Left kidney (tissue), 8 donors: ENCODE results near the gene TBRG1. TPM values are rescaled to one million over a fixed set of nuclear protein-coding genes. Genes with fewer than 3 reads are reported as not detected.
A peak's percentile ranks its signal among the peaks of the same experiment; 100 is the strongest.
"Not testable (repeated sequence)": the region's sequence is repeated elsewhere in the genome, so short reads cannot be mapped to it uniquely, and the experiment has no call there.

ENCODE experiments used
- DNase-seq: peaks from one replicate; pipeline ENCODE4 v3.0.0-alpha.2; 2013
- long read RNA-seq, 8 donors: transcript quantifications; one replicate each; lab custom pipeline, GENCODE V29; 2026
- polyA plus RNA-seq: library from polyadenylated mRNA; unstranded; fragments of 120-200 nt; gene quantifications from one replicate; pipeline ENCODE4 v1.2.1, GENCODE V29; 2013; ENCODE audit not compliant: insufficient read length

The TBRG1 gene
- polyA plus RNA-seq: 38.8 TPM
- long read RNA-seq, donor 1, full-length matches to known transcripts: 5 of 5 reads
- long read RNA-seq, donor 1, partial matches to known transcripts: 0 of 5 reads
- long read RNA-seq, donor 1, other reads (novel, unspliced or antisense): 0 of 5 reads
- long read RNA-seq, donor 2, full-length matches to known transcripts: 6 of 6 reads
- long read RNA-seq, donor 2, partial matches to known transcripts: 0 of 6 reads
- long read RNA-seq, donor 2, other reads (novel, unspliced or antisense): 0 of 6 reads
- long read RNA-seq, donor 3, full-length matches to known transcripts: 2 of 2 reads
- long read RNA-seq, donor 3, partial matches to known transcripts: 0 of 2 reads
- long read RNA-seq, donor 3, other reads (novel, unspliced or antisense): 0 of 2 reads
- long read RNA-seq, donor 4: 0 reads
- long read RNA-seq, donor 5, full-length matches to known transcripts: 5 of 5 reads
- long read RNA-seq, donor 5, partial matches to known transcripts: 0 of 5 reads
- long read RNA-seq, donor 5, other reads (novel, unspliced or antisense): 0 of 5 reads
- long read RNA-seq, donor 6, full-length matches to known transcripts: 7 of 7 reads
- long read RNA-seq, donor 6, partial matches to known transcripts: 0 of 7 reads
- long read RNA-seq, donor 6, other reads (novel, unspliced or antisense): 0 of 7 reads
- long read RNA-seq, donor 7, full-length matches to known transcripts: 6 of 11 reads
- long read RNA-seq, donor 7, partial matches to known transcripts: 5 of 11 reads
- long read RNA-seq, donor 7, other reads (novel, unspliced or antisense): 0 of 11 reads
- long read RNA-seq, donor 8, full-length matches to known transcripts: 1 of 1 reads
- long read RNA-seq, donor 8, partial matches to known transcripts: 0 of 1 reads
- long read RNA-seq, donor 8, other reads (novel, unspliced or antisense): 0 of 1 reads

DNA sequence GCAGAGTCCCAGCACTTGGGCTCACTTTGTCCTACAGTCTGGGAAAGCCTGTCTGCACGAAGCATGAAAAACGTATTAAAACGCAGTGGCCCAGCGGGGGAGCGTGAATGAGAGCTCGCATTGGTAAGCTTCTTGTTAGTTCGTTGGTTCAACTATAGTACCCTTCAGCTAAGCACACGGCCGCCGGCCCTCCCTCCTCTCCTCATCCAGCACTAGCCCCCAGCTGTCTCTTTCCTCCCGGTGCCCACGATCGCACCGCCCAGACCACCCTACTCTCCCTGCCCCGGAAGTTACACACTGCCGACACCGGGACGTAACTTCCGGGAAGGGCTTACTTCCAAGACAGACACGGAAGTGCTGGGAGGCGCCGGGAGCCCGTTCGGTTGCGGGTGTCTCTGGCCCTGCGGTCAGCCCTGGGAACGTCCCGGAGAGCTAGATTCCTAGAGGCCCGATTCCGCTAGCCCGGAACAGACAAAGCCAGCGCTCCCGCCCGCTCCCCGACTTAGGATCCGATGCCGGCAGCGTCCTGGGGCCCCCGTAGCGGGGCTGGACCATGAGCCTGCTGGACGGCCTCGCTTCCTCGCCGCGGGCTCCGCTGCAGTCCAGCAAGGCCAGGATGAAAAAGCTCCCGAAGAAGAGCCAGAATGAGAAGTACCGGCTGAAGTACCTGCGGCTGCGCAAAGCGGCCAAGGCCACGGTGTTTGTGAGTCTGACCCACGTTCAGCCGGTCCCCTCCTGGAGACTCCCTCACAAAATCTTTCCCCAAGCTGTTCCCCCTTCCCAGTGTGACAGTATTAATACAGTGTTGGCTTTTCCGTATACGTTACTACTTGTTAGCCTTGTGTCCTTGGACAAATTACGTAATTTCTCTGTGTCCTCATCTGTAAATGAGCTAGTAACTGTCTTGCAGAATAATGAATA lies at the start of gene TBRG1:
TSS of gene TBRG1 (plus strand) at position 334 of the 921 bp plus-strand sequence. CDS start at position 554, 220 bp downstream.
- DNase-seq: peak; percentile 93

DNA sequence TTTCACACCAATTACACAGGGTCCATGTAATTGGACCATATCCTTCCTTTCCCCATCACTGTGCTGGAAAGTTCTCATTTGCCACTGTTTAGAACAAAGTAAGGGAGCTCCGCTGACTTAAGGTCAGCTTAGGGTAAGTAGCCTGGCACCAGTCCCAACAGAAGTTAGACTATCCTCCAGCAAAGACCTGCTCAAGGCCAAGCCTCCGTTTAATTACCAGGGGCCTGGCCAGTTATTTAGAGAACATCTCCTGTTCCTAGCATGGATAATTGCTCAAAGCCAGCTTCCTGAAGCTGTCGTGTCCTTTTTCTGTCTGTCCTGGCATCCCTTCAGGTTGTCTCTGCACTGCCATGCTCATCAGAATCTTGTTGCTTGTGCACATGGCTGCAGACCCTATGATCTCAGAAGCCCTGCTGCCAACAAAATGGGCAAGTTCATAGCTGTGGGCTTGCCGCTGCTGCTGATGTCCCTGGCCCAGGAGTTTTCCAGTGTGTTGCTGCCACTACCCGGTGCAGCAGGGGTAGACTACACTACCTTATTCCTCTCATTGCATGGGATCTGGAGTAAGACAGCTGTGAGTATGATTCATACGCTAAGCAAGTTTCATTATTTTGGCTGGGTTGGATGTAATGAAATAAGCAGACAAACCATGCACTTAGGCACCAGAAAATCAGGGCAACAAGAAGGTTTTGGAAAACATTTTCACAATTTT lies 44.8 kb upstream of the TBRG1 start:
- DNase-seq: no peak

DNA sequence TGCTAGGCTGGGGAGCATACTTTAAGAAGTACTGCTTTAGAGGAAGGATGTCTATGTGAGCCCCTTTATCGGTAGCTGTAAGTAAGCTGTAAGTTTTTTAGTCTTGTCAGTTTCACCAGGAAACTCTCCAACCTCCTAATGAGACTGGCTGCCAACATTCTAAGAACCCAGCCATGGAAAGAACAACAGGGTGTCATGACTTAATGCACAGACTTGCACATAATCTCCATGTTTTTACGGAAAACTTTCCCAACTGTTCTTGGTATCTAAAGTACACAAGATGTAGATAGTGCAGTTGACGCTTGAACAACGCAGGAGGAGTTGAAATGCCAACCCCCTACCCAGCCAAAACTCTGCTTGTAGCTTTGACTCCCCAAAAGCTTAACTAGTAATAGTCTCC lies 43.9 kb upstream of the TBRG1 start:
- DNase-seq: no peak

- no peak for DNase-seq
Observed at GRCh38 chr11:124581817-124582216, 40.8 kb upstream of the TBRG1 start.

DNA sequence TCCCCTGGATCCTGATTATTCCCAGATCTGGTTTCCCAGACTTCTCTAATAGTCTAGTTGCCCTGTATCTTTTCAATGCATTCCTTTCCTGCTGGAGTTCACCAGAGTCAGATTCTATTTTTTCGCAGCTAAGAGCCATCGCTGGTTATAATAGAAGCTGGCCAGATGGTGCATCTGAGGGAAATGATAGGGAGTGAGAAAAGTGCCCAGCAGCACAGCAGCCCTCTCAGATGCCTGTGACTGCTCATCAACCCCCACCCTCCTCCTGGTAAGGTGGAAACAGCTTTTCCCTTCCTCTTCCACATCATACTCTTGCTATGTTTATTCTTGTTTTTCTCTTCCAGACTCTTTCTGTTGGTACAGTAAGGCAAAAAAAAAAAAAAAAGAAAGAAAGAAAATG lies 40.1 kb upstream of the TBRG1 start:
- DNase-seq: no peak

GRCh38 chr11:124583781-124584180 lies 38.9 kb upstream of the TBRG1 start:
- DNase-seq: no peak

DNA sequence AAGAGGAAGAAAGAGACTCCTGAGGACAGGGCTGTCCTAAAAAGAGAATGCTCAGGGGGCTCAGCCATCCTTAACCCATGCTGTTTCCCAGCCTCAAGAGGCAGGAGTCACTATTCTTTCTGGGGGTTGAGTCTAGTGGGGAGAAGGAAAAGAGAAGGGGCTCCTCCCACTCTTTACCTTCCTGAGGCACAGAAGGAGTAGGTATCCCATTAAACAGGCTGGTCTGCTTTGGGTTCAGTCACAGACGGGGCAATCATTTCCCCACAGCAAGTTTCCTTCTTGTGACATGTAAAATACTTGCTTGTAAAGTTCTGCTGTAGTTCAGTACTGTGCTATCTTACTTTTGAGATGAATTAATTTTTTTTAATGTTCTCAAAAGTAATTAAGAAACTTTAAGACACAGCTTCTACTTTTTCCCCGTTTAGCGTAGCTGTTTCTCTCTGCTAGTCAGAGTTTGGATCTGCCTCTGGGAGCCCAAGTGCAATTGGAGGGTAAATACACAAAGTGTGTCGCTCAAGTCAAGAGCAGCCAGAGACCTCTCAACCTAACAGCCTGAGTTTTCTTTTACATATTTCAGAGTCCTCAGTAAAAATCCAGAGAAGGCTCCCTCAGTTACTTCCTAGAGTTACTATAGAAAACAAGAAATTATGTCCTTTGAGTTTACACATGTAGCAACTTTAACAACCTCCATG lies 37.8 kb upstream of the TBRG1 start:
- DNase-seq: no peak

DNA sequence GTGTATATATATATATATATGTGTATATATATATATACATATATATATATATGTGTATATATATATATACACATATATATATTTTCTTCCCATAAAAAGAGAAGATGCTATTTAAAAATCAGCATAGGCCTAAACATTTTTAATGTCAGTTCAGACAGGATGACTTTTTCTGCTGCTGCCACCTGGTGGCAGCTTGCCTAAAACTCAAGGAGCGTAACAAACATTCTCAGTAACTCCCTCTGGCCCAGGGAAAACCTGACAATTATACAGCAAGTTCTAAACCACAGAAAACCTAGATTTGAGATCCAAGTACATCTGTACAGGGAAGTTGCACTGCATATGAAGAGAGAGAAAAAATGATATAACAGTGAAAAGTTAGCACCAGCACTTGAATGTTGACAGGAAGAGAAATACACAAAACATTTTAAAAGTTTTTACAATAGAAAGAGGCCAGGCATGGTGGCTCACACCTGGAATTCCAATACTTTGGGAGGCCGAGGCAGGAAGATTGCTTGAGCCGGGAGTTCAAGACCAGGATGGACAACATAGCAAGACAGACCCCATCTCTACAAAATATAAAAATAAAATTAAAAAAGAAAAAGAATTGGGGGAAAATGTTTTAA lies 36.3 kb upstream of the TBRG1 start:
- DNase-seq: peak; percentile 56

GRCh38 chr11:124591430-124591829 lies 31.2 kb upstream of the TBRG1 start:
- DNase-seq: no peak

DNA sequence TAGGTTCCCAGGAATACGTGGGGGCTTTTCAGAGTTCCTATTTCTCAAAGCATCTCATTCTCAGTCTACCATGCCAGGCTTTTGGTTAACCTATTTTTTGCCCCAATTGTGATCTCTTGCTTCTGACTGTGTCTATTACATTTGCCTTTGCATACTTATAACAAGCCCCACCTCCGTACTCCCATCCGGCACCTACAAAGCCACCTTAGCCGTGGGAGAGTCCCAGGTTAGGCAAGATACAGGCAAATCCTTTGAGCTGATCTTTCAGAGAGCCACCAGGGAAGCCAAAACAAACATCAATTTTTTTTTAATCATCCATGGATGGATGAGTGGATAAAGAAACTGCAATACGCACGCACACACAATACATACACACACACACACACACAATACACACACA lies 30.0 kb upstream of the TBRG1 start:
- no peak for DNase-seq

GRCh38 chr11:124595302-124595701 lies 27.4 kb upstream of the TBRG1 start:
- DNase-seq: no peak

GRCh38 chr11:124597626-124598025 lies 25.0 kb upstream of the TBRG1 start:
- DNase-seq: no peak

GRCh38 chr11:124600621-124601320 lies 21.9 kb upstream of the TBRG1 start:
- DNase-seq: no peak

GRCh38 chr11:124602193-124602592 lies 20.5 kb upstream of the TBRG1 start:
- no peak for DNase-seq

- not testable (repeated sequence) for DNase-seq
Observed at GRCh38 chr11:124602723-124603122, 19.9 kb upstream of the TBRG1 start.

DNA sequence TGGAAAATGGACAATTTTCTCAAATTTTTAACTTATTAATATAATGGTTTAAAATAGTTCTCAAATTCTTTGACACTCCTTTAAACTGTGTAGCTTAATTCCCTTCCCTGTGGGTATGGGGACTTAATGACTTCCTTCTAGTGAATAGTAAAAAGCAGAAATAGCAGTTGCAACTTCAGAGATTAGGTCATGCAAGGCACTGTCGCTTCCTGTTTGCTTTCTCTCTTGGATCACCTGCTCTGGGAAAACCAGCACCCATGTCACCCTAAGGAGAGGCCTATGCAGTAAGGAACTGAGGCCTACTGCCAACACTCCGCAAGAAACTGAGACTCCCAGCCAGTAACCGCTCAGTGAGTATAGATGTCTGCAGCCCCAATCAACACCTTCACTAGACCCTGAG lies 16.9 kb upstream of the TBRG1 start:
- no peak for DNase-seq

GRCh38 chr11:124608147-124608546 lies 14.5 kb upstream of the TBRG1 start:
- no peak for DNase-seq

DNA sequence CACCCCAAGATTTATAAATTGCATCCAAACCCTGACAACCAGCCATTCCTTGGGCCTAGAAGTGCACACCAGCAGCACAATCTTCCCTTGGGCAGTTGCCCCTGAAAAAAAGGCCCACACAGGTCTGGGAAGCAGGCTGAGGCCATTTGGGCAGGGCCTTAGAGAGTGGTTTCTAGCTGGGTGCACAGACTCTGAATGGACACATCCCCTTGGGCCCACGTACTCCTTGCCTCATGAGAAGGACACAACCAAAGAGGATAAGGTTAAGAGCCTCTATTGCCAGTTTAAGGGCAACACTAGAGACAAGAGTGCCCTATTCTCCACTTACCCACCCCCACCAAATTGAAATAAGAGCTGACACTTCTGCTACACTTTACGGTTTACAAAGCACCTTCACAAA lies 12.4 kb upstream of the TBRG1 start:
- no peak for DNase-seq

- no peak for DNase-seq
Observed at GRCh38 chr11:124611064-124611463, 11.6 kb upstream of the TBRG1 start, which contains the start of gene PANX3. TSS of gene PANX3 (plus strand) at chr11:124611428. CDS start at chr11:124611557, 129 bp downstream.
